MM.1S (cell line): Measurements from ENCODE around the gene FAM227A.
A peak's percentile ranks its signal among the peaks of the same experiment; 100 is the strongest.

ENCODE experiments used
- DNase-seq: peaks from one replicate; pipeline ENCODE4 v3.0.0-alpha.2; 2015
- H2AFZ ChIP-seq: fragments of 300-600 bp; sonication (generic); 2 replicates; pipeline ENCODE4 v1.6.0; 2016; ENCODE audit warnings: antibody characterized with exemption, low read length
- H3F3A ChIP-seq: fragments of 300-600 bp; sonication (generic); 2 replicates; pipeline ENCODE4 v1.6.1; 2016; ENCODE audit warnings: mild to moderate bottlenecking, antibody characterized with exemption, low read length, moderate library complexity, mixed read lengths; ENCODE audit not compliant: insufficient read depth
- H3K27ac ChIP-seq: fragments of 300-600 bp; sonication (generic); 2 replicates; pipeline ENCODE4 v1.5.1; 2016; ENCODE audit warnings: mild to moderate bottlenecking, low read length
- H3K27me3 ChIP-seq: fragments of 300-600 bp; sonication (generic); replicated peaks from 2 replicates; pipeline ENCODE4 v1.6.0; 2016; ENCODE audit warnings: low read length; ENCODE audit not compliant: insufficient read depth
- H3K36me3 ChIP-seq: fragments of 300-600 bp; sonication (generic); replicated peaks from 2 replicates; pipeline ENCODE4 v1.6.1; 2016; ENCODE audit warnings: mild to moderate bottlenecking, low read length, mixed read lengths; ENCODE audit not compliant: insufficient read depth
- H3K4me1 ChIP-seq: fragments of 300-600 bp; sonication (generic); 2 replicates; pipeline ENCODE4 v1.6.1; 2016; ENCODE audit warnings: low read length, mixed read lengths
- H3K4me2 ChIP-seq: fragments of 300-600 bp; sonication (generic); 2 replicates; pipeline ENCODE4 v1.6.0; 2016; ENCODE audit warnings: low read depth, low read length
- H3K4me3 ChIP-seq: fragments of 300-600 bp; sonication (generic); 2 replicates; pipeline ENCODE4 v1.5.1; 2016; ENCODE audit warnings: low read length, mixed read lengths
- H3K79me2 ChIP-seq: fragments of 300-600 bp; sonication (generic); 2 replicates; pipeline ENCODE4 v1.6.1; 2016; ENCODE audit warnings: mixed run types, low read length, mixed read lengths
- H3K9ac ChIP-seq: fragments of 300-600 bp; sonication (generic); 2 replicates; pipeline ENCODE4 v1.6.1; 2016; ENCODE audit warnings: low read length, mixed read lengths
- H3K9me2 ChIP-seq: fragments of 300-600 bp; sonication (generic); replicated peaks from 2 replicates; pipeline ENCODE4 v1.6.1; 2016; ENCODE audit warnings: mild to moderate bottlenecking, low read length, mixed read lengths; ENCODE audit not compliant: insufficient read depth
- H3K9me3 ChIP-seq: fragments of 300-600 bp; sonication (generic); replicated peaks from 2 replicates; pipeline ENCODE4 v1.6.1; 2016; ENCODE audit warnings: mild to moderate bottlenecking, low read length, mixed read lengths; ENCODE audit not compliant: insufficient read depth
- H4K20me1 ChIP-seq: fragments of 300-600 bp; sonication (generic); 2 replicates; pipeline ENCODE4 v1.6.1; 2016; ENCODE audit warnings: mild to moderate bottlenecking, low read length, moderate library complexity, mixed read lengths; ENCODE audit not compliant: insufficient read depth
- CTCF ChIP-seq: fragments of 300-600 bp; sonication (generic); IDR thresholded peaks from 2 replicates; pipeline ENCODE4 v1.5.1; 2016; ENCODE audit warnings: antibody characterized with exemption, low read length, mixed read lengths
- EZH2 ChIP-seq: fragments of 300-600 bp; sonication (generic); optimal IDR thresholded peaks from 2 replicates; pipeline ENCODE3; 2017; ENCODE audit warnings: low read depth, mild to moderate bottlenecking, antibody characterized with exemption, low read length, mixed read lengths
- EZH2phosphoT487 ChIP-seq: fragments of 300-600 bp; sonication (generic); IDR thresholded peaks from 2 replicates; pipeline ENCODE4 v1.6.1; 2018; ENCODE audit warnings: antibody characterized with exemption, low read length

Gene FAM227A

GRCh38 chr22:38656256-38657044 lies at the start of gene FAM227A, which contains the start of gene CBY1:
TSS of gene FAM227A (minus strand) at chr22:38656392. CDS start at chr22:38650168, 6,224 bp downstream.
TSS of gene CBY1 (plus strand) at chr22:38656638. CDS start at chr22:38668055, 11,417 bp downstream.
- H3F3A ChIP-seq, result peaks cover 11% of the 10 kb centered on the region; the same call in 1 of the 2 replicates
- H3K36me3 ChIP-seq, result no peaks in the 10 kb centered on the region
- no peaks in the 10 kb centered on the region for H3K27me3 ChIP-seq
- peak within 1 kb of the TSS; percentile 99 for H3K4me2 ChIP-seq
- H3K9me2 ChIP-seq, result no peaks in the 10 kb centered on the region
- no peak for TF ChIP-seq EZH2phosphoT487
- TF ChIP-seq CTCF, result no peak
- no peak for TF ChIP-seq EZH2
- peak within 1 kb of the TSS; percentile 99 for H3K9ac ChIP-seq
- peak within 1 kb of the TSS; percentile 98 for H3K4me3 ChIP-seq
- H3K4me1 ChIP-seq, result peaks cover 9% of the 10 kb centered on the region
- peak within 1 kb of the TSS; percentile 92 for H2AFZ ChIP-seq
- peaks cover 12% of the 10 kb centered on the region for H3K79me2 ChIP-seq
- peak; percentile 92 for DNase-seq
- H3K27ac ChIP-seq, result peak within 1 kb of the TSS; percentile 87
- no peaks in the 10 kb centered on the region for H3K9me3 ChIP-seq
- no peaks in the 10 kb centered on the region for H4K20me1 ChIP-seq

- Histone ChIP-seq H3K36me3 (0 out of 2 replicates have a peak, but pooled peaks cover 4% of the 10 kb centered on the region), H3F3A (peaks cover 36% of the 10 kb centered on the region), H4K20me1 (peaks cover 21% of the 10 kb centered on the region), H3K4me1 (peaks cover 34% of the 10 kb centered on the region), H3K4me2 (peak within 1 kb of the TSS; percentile 87), H3K79me2 (peaks cover 48% of the 10 kb centered on the region), H3K9me2 (no peaks in the 10 kb centered on the region), H3K27ac (peak within 1 kb of the TSS; percentile 95), H3K4me3 (peak within 1 kb of the TSS; percentile 80), H3K27me3 (no peaks in the 10 kb centered on the region), H2AFZ (peak within 1 kb of the TSS; percentile 13), H3K9me3 (no peaks in the 10 kb centered on the region), H3K9ac (peak within 1 kb of the TSS; percentile 92)
- peak; percentile 100 for DNase-seq
- no peak for TF ChIP-seq EZH2phosphoT487
- TF ChIP-seq CTCF, result no peak
- no peak for TF ChIP-seq EZH2
These were observed 49.3 kb upstream of the FAM227A start, which contains the start of gene GTPBP1 for GRCh38 chr22:38705235-38706100. TSS of gene GTPBP1 (plus strand) at chr22:38705944. CDS start at chr22:38705956, 12 bp downstream.

GRCh38 chr22:38704654-38705234 lies 48.6 kb upstream of the FAM227A start:
- Histone ChIP-seq H3K27me3 (no peaks in the 10 kb centered on the region), H3K36me3 (no peaks in the 10 kb centered on the region), H3K9me2 (no peaks in the 10 kb centered on the region), H3K9me3 (no peaks in the 10 kb centered on the region), H2AFZ (peak overlapping the region; percentile 13), H3K4me2 (peak overlapping the region; percentile 87), H3F3A (peaks cover 36% of the 10 kb centered on the region), H3K79me2 (peaks cover 48% of the 10 kb centered on the region), H3K27ac (peak overlapping the region; percentile 95), H3K4me3 (peak overlapping the region; percentile 63), H4K20me1 (peaks cover 13% of the 10 kb centered on the region; the same call in 1 of the 2 replicates), H3K4me1 (peaks cover 29% of the 10 kb centered on the region), H3K9ac (peak overlapping the region; percentile 88)
- peak; percentile 65 for DNase-seq
- no peak for TF ChIP-seq EZH2
- TF ChIP-seq CTCF, result no peak
- no peak for TF ChIP-seq EZH2phosphoT487
